ENCODE measurements around the gene ATP6V0C.

DNA sequence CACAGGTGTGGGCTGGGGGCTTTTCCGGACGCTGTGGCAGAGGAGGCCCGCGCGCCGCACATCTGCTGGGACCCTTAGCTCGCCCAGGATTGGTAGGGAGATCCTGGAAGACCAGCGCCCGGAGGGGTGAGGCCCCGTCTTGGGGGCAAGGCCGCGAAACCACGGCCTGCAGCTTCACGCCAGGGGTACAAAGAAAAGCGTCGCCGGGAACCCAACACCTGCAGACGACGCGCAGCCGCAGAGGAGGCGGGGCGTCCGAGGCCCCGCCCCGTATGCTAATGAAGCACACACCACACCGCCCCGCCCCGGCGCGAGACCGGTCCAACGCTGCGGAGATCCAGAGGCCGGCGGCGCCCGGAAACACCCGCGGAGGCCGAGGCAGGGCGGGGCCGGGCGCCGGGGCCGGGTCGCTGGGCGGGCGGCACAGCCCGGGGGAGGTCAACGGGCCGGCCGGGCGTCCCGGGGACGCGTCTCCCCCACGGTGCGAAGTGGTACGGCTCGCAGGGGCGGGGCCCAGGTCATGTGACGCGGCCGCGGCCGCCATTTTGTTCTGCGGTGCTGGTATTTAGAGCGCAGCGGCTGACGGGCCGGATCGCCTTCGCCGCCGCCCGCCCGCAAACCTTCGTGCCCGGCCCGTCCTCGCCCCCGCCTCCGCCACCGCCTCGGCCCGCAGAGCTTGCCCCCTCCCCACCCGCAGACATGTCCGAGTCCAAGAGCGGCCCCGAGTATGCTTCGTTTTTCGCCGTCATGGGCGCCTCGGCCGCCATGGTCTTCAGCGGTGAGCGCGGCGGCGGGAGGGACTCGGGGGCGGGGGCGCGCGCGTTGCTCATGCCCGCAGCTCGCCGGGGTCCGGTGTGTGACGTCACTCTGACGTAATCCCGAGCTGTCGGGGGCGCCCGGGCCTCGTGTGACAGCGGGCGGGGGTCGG, at the start of gene ATP6V0C:
- TF ChIP-seq, protein P1, sequence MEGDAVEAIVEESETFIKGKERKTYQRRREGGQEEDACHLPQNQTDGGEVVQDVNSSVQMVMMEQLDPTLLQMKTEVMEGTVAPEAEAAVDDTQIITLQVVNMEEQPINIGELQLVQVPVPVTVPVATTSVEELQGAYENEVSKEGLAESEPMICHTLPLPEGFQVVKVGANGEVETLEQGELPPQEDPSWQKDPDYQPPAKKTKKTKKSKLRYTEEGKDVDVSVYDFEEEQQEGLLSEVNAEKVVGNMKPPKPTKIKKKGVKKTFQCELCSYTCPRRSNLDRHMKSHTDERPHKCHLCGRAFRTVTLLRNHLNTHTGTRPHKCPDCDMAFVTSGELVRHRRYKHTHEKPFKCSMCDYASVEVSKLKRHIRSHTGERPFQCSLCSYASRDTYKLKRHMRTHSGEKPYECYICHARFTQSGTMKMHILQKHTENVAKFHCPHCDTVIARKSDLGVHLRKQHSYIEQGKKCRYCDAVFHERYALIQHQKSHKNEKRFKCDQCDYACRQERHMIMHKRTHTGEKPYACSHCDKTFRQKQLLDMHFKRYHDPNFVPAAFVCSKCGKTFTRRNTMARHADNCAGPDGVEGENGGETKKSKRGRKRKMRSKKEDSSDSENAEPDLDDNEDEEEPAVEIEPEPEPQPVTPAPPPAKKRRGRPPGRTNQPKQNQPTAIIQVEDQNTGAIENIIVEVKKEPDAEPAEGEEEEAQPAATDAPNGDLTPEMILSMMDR (conservative IDR thresholded peaks at IDR 0.05; ENCODE audit: low read depth, low read length): no peak
- no peak for TF ChIP-seq EZH2 (IDR thresholded peaks at IDR 0.05; ENCODE audit: low read length, unreplicated experiment)
- TF ChIP-seq EZH2phosphoT487 (IDR thresholded peaks at IDR 0.05; ENCODE audit: borderline replicate concordance, low read length): no peak

Measured in PC-3 (cell line).